HG02852 (cell line): ENCODE measurements around the gene CSF3.
A peak's percentile ranks its signal among the peaks of the same experiment; 100 is the strongest.

Source experiments
- ATAC-seq: cut with Tn5 transposase; IDR thresholded peaks from one replicate; pipeline ENCODE4 v1.9.1; 2021; ENCODE audit warnings: mild to moderate bottlenecking, moderate library complexity; ENCODE audit not compliant: unreplicated experiment

The CSF3 gene, protein sequence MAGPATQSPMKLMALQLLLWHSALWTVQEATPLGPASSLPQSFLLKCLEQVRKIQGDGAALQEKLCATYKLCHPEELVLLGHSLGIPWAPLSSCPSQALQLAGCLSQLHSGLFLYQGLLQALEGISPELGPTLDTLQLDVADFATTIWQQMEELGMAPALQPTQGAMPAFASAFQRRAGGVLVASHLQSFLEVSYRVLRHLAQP

DNA sequence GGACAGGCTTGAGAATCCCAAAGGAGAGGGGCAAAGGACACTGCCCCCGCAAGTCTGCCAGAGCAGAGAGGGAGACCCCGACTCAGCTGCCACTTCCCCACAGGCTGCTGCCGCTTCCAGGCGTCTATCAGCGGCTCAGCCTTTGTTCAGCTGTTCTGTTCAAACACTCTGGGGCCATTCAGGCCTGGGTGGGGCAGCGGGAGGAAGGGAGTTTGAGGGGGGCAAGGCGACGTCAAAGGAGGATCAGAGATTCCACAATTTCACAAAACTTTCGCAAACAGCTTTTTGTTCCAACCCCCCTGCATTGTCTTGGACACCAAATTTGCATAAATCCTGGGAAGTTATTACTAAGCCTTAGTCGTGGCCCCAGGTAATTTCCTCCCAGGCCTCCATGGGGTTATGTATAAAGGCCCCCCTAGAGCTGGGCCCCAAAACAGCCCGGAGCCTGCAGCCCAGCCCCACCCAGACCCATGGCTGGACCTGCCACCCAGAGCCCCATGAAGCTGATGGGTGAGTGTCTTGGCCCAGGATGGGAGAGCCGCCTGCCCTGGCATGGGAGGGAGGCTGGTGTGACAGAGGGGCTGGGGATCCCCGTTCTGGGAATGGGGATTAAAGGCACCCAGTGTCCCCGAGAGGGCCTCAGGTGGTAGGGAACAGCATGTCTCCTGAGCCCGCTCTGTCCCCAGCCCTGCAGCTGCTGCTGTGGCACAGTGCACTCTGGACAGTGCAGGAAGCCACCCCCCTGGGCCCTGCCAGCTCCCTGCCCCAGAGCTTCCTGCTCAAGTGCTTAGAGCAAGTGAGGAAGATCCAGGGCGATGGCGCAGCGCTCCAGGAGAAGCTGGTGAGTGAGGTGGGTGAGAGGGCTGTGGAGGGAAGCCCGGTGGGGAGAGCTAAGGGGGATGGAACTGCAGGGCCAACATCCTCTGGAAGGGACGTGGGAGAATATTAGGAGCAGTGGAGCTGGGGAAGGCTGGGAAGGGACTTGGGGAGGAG lies at the start of gene CSF3:
CSF3 (plus strand) TSS at position 436 of the 993 bp plus-strand sequence; CDS start at position 471, 35 bp downstream.
- no peak for ATAC-seq

DNA sequence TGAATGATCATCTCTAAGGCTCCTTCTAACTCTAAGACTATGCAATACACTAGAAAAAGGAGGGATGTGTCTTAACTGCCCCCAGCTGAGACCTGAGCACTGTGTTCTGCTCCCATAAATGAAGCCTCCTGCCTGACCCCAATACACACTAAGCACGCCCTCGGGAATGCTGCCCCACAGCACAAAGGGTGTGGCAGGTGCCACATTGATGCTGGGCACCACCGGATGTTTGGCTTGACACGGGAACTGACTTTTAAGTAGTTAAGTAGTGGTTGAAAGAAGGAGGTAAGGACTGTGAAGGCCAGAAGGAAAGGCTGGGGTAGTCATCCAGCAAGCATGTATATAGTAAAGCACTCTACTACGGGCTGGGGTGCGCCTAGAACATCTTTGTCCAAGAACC lies 48.5 kb upstream of the CSF3 start:
- no peak for ATAC-seq

DNA sequence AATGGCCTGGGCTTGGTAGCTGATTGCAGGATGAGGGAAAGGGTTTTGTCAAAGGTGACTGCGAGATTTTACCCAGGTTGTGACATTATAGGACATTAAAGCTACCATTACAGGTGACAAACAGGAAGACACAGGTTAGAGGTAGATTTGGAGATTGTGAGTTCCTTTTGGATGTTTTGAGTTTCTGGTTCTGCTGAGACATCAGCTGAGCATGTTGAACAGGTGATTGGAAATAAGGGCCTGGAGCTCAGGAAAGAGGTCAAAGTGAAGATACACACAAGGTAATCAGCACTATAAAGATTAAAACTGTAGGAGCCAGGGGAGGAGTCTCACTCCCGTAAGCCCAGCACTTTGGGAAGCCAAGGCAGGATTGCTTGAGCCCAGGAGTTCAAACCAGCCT lies 46.5 kb upstream of the CSF3 start:
- ATAC-seq: no peak

DNA sequence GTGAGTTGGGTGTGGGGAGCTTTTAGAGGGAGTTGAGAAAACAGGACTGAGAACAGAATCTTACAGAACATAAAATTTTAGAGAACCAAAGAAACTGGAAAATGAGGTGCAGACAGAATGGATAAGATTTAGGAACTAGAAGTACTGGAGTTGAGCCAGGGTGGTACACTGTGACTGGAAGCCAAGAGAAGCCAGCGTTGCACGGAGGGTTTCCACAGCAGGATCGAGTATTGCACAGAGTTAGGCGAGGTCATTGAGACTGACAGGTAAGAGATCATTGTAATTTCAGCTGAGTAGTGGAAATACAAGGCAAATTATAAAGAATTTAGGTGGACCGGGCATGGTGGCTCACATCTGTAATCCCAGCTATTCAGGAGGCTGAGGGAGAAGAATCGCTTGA lies 45.9 kb upstream of the CSF3 start:
- no peak for ATAC-seq

DNA sequence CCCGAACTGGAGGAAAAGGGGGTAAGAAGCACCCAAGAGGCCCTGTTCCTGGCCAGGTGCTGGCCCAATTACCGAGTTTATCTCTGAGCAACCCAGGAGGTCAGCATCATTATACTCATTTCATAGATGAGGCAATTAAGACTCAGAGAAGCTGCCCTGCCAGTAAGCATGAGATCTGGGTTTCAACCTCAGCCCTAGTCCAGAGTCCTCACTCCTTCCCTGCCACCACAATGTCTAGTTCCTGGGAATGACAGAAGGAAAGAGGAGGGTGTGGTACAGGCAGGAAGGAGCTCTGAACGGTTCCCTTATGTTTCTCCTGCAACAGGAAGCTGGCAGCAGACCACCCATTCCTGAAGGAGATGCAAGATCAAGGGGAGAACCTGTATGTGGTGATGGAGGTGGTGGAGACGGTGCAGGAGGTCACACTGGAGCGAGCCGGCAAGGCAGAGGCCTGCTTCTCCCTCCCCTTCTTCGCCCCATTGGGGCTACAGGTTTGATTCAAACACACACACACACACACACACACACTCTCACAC lies 45.0 kb upstream of the CSF3 start:
- no peak for ATAC-seq

DNA sequence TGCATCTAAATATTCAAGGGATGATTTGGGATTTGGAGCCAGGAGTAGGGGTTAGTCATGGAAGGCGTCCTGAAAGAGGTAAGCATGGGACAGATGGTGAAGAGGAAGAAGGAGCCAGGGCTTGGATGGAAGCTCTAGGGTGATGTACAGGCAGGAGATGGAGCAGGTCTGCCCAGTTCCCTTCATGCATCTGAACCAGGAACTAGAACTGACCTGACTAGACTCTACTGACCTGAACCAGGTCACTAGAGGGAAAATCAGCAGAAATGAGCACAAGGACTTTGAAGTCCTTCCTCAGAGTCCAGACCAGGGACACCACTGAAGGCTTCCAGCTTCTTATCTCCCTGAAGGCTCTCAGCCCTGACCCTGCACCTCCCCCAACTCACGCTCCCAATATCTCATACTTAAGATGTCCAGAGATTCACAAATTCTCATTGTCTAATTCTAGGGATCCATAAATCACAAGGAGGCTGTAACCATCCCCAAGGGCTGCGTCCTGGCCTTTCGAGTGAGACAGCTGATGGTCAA lies 44.1 kb upstream of the CSF3 start:
- ATAC-seq: no peak

DNA sequence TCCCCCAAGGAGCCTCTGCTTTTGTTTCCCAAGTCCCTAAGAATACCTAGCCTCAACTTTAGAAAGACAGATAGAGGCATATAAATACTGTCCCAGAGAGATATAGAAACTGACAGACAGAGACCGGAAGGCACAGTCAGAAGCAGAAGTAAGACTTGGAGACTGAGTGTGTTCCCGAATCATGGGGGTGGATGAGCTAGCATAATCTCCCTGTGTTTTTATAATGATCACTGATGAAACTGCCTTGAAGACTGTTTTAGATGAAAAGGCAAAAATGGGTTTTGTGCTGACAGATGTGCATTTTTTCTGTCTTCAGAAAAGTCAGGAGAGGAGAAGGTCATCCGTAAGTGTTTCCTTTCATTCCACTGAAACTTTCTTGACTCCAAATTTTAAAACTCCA lies 43.0 kb upstream of the CSF3 start:
- ATAC-seq: no peak

DNA sequence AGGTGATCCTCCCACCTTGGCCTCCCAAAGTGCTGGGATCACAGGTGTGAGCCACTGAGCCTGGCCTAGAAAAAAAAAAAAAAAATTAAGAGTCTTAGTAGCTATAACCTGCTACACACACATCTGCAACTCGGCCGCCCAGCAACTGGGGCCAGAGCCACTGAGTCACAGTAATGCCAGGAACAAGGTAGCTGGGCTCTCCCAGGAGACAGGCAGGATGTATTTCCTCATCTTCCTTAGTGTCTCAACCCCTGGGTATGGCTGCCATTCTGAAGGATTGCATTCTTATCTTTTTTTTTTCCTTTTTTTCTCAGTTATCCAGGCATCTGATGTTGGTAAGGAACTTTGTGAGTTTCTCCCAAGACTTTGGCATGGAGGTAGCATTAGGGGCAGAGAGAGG lies 41.7 kb upstream of the CSF3 start:
- ATAC-seq: no peak

DNA sequence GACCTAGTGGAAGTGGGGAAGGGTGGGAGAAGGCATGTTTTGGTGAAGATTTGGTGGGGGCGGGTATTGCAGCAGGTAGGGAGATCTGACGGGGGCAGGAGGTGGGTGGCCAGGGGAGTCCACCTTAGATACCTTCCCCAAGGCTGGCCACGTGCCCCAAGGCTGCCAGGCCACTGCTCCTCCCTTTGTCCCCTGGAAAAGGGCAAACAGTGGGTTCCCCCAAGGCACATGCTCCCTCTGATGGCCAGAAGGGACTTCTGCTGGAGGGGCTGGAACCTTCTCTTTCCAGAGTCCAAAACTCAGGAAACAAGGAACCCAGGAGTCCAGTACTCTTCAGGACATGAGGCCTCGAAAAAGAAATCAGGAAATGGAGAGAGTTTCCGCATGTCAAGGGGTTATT lies 40.8 kb upstream of the CSF3 start:
- ATAC-seq: no peak

DNA sequence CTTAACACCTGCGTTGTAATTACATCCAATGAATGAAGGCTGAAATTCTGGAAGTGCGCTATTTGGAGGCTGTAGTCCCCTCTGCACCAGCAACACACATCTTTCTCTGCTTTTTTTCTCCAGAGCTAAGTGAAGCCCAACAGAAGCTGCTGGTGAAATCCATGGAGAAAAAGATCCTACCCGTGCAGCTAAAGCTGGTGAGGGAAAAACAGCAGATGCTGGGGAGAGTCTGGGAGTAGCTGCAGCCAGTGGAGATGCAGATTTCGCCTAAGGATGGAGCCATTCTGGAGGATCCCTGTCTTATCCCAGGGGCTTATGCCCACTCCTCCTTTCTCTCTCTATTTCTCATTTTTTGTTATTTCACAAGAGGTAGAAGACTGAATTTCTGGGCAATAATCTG lies 39.4 kb upstream of the CSF3 start:
- no peak for ATAC-seq

DNA sequence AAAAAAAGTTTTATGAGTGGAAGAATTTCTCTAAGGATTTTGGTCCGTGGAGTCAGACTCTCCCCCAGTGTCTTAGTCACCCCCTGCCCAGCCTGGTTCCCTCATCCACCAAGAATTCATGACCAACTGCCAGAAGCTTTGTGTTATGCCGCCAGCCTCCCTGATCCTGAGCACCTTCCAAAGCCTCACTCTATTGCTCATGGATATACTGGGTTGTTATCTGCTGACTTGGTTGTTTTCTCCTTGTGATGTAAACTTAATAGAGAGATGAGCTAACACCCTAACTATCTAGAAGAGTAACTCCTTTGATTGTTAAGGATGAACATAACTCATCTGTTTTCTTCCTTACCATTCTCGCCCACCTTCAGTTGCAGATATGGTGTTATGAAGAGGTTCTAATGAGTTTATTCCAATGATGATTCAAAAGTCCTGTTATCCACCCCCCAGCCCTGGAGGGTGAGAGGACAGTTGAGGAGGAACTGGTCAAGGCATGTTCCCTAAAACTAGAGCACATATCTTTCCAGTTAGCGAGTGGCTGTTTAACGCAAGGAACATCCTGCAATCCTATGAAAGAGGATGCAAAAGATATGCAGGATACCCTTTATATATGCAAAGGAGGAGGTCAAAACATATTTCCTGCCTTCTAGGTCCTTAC lies 36.1 kb upstream of the CSF3 start:
- ATAC-seq: no peak

DNA sequence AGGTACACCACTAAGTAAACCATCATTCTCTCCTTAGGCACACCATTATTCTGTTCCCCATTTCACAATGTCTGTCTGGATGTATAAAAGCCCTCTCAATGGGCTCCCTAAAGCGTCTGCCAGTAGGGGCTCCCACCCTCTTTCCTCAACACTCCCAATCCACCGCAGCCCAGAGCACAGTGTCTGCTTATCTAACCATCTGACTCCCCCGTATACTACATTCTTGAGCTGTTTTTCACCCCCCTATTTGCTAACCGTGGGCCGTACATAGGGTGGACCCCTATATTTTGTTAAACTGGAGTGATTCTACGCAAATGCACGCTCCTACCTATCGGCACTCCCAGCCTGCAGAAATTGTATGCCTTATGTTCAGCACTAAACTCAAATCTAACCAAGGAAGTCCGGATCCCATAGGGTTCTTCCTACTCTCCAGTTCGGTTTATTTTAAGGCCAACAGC lies 35.3 kb upstream of the CSF3 start:
- peak; percentile 16 for ATAC-seq

DNA sequence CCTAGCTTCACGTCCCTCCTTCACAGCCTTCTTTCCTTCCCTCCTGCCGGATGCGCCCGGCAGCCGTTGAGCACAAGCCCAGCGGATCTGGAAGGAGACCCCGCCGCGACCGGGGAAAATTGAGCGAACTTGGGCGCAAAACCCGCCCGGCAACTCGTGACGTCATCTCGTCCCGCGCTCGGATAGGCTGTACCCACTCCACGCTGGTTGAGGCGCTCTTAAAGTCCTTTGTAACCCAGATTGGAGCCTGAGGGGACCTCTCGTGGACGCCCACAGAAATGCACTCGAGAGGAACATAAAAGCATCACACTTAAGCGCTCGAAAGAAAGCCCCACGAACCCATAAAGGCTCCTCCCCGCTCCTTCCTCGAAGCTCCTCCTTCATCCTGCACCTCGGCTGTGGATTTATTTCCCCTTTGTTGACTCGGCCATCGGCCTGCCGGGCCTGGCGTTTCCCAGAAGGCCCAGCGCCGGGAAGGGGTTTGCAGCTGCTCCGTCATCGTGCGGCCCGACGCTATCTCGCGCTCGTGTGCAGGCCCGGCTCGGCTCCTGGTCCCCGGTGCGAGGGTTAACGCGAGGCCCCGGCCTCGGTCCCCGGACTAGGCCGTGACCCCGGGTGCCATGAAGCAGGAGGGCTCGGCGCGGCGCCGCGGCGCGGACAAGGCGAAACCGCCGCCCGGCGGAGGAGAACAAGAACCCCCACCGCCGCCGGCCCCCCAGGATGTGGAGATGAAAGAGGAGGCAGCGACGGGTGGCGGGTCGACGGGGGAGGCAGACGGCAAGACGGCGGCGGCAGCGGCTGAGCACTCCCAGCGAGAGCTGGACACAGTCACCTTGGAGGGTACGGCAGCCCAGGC lies 34.7 kb upstream of the CSF3 start, which contains the start of gene PSMD3:
PSMD3 (plus strand) TSS at position 457 of the 856 bp plus-strand sequence; CDS start at position 621, 164 bp downstream.
- ATAC-seq: peak; percentile 90

DNA sequence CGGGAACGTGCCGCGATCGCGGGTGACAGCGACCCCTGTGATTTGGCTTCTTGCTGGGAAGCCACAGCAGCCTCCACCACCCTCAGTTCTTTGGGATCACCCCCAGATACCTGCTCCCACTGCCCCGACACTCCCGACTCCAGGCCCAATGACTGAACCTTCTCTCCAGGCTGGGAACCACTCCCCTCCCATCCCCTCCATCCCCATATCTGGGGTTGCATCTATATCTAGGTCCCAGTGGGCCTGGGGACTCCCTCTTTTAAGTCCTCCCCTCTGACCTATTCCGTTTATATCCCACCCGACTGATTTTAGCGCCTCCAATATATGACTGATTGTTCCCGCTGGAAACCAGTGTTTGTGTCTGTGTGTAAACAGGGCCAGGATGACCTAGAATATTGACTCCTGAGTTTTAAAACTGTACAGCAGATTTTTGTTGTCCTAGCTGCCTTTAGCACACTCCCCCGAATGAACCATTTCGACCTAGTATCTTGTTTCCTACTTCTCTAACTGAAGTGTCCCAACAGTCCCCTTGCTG lies 34.0 kb upstream of the CSF3 start:
- ATAC-seq: no peak

DNA sequence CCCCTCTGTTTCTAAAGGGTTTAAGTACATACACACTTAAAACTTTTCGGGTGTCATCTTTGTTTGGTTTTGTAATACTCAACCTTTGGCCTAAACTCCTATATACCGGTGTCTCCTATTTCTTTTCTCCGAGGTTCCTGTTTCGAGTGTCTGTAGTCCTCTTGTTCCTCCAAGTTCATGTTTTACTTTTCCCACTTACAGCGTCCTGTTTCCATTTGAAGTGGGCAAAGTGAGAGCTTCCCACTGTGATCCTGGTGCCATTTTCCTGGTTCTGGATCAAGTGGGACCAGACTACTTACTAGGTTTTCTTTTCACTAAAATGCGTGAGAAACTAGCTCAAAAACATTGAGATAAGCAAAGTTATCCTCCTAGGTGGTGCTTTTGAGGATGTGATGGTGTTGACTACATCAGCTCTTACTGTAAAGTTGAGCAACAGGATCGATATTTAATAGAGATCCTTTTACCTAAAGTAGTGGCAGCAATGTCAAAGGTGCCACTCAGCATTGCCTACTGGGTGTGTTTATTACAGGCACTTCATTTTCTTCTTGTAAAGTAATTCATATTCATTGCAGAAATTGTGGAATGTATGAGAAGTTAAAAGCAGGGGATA lies 33.4 kb upstream of the CSF3 start:
- no peak for ATAC-seq

DNA sequence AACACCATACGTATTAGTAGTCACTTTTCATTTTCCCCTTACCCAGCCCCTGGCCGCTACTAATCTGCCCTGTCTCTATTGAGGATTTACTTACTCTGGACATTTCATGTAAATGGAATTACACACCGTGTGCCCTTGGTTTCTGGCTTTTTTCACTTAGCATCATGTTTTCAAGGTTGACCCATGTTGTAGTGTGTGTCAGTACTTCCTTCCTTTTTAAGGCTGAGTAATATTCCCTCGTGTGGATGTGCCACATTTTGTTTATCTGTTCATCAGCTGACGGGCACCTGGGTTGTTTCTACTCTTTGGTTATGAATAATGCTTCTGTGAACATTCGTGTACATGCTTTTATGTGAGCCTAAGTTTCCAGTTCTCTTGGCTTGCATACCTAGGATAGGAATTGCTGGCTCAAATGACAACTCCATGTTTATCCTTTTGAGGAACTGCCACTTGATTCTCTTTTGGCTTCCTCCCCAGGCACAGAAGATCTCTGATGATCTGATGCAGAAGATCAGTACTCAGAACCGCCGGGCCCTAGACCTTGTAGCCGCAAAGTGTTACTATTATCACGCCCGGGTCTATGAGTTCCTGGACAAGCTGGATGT lies 26.9 kb upstream of the CSF3 start:
- ATAC-seq: no peak

DNA sequence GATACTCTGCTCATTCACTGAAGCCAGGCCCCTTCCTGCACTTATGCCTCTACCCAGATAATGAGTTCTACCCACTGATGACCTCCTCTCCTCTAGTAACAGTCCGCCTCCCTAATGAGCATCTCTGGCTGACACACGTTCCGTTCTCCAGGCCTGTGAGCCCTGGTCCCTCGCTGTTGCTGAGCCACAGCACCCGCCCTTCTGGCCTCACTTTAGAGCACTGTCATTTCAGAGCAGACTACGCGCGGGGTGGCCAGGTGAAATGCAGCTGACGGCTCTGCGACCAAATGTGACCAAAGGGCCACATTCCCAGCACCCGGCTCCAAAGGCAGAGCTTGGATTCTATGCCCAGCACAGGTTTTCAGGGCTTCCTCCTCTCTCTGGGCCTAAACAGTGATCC lies 20.8 kb upstream of the CSF3 start:
- no peak for ATAC-seq

DNA sequence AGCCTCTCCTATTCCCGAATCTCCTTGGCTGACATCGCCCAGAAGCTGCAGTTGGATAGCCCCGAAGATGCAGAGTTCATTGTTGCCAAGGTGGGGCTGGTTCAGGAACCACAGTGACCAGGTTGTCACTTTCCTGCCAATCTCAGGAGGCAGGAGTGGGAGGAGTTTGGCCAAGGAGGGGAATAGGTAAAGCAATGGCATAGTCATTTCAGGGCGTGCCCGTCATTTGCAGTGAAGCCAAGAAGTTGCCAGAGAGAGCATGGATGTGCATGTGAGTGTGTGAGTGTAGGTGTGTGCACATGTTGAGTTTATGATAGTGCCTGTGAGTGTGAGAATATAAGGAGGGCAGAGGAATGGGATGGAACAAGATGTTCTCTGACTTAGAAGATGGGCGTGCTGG lies 19.8 kb upstream of the CSF3 start:
- ATAC-seq: no peak

DNA sequence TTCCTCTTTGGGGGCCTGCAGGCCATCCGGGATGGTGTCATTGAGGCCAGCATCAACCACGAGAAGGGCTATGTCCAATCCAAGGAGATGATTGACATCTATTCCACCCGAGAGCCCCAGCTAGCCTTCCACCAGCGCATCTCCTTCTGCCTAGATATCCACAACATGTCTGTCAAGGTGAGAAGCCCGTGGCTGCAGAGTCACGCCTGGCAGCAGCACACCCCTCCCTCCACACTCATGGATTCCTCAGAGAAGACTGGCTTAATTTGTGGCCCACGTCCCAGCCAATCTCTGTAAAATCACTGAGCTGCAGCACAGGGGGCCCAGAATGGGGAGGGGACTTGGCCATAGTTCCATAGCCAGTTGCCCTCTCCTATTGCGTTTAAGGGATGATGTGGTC lies 19.1 kb upstream of the CSF3 start:
- no peak for ATAC-seq
